Hindlimb muscle (tissue), 1 donor: ENCODE results near the gene PAQR5. TPM values are rescaled to one million over a fixed set of nuclear protein-coding genes. Genes with fewer than 3 reads are reported as not detected.
"Not testable (repeated sequence)": the region's sequence is repeated elsewhere in the genome, so short reads cannot be mapped to it uniquely, and the experiment has no call there.

Experiments
- DNase-seq: peaks from one replicate; pipeline ENCODE4 v3.0.0-alpha.2; 2013
- polyA plus RNA-seq: library from polyadenylated mRNA; unstranded; fragments of 120-200 nt; gene quantifications from one replicate; pipeline ENCODE4 v1.2.1, GENCODE V29; 2013; ENCODE audit not compliant: insufficient read length

The PAQR5 gene
- polyA plus RNA-seq, 1 donor: 0.72 TPM

- DNase-seq: no peak
Observed at GRCh38 chr15:69293741-69294615, 4.7 kb upstream of the PAQR5 start.

- DNase-seq: no peak
Observed at GRCh38 chr15:69296606-69297005, 2.1 kb upstream of the PAQR5 start.

DNA sequence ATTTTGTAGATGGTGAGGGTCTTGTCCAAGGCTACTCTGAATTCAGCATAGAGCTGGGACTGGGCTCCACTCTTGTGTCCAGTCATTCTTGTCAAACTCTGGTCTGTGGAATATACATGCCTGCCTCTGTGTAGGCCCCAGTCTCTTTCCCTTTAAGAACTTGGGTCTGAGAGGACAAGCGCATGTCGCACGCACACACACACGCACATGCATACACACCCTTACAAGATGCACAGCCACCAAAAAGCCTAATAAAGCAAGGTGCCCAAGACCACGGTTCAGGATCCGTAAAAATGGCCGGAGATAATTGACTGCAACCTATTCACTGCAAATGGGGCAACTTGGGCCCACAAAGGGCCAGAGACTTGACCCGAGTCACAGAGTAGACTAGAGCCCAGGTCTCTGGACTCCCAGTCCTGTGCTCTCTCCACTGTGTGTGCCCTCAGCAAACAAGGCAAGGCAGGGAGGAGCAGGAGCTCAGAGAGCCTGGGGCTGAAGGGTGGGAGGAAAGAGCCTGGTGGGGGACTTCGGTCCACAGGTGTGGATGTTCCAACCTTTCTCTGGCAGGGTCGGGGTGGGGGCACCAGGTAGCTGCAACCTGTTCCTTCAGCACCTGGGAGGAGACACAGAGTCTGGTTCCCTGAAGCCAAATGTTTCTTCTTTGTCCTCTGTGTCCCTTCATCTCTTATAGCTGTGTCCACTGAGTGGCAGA lies 914 bp upstream of the PAQR5 start:
- no peak for DNase-seq

DNA sequence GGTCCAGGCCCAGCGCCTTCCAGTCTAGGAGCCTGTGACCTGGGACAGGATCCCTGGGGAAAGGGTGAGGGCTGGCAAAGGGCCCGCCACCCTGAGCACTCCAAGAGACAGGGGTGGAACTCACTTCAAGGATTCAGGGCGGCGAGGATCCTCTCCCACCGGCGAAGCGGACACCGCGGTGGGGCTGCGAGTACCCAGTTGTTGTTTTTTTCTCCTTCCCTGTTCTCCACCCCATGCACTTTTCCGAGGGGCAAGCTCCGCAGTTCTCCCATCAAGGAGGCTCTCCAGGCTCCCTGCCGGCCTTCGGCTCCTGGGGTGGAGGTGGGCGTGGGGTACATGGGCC lies 387 bp upstream of the PAQR5 start:
- DNase-seq: no peak

DNA sequence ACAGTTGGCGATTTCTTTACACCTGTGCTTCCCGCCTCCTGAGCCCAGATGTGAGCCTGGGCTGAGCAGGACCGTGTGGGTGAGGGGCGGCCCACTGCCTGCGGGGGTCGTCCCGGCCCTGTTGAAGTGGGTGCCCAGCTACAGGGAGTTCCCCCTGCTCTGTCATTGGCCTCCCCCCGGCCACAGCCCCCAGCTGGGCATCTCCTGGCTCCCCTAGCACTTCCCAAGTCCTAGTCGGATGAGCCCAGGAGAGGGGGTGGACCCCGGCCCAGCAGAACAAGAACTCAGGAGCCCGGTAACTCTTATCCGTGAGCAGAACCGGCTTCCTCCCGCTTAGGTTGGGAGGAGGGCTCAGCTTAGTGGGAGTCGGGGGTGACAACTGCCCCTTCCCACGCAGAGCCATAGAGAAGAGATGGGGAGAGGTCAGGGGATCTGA lies 757 bp downstream of the PAQR5 start:
- no peak for DNase-seq

- no peak for DNase-seq
Observed at GRCh38 chr15:69299943-69300588, 1.4 kb downstream of the PAQR5 start.

- DNase-seq: not testable (repeated sequence)
Observed at GRCh38 chr15:69301101-69301500, 2.4 kb downstream of the PAQR5 start.

DNA sequence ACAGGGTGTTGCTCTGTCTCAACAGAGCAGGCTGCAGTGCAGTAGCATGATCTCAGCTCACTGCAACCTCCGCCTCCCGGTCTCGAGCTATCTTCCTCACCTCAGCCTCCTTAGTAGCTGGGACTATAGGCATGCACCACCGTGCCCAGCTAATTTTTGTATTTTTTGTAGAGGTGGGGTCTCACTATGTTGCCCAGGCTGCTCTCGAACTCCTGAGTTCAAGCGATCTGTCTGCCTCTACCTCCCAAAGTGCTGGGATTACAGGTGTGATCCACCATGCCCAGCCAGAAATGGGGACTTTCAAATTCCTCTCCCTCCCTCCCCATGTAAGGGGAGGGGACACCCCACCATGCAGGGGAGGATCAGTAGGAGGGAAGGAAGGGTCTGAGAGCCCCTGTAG lies 3.4 kb downstream of the PAQR5 start:
- DNase-seq: not testable (repeated sequence)

DNA sequence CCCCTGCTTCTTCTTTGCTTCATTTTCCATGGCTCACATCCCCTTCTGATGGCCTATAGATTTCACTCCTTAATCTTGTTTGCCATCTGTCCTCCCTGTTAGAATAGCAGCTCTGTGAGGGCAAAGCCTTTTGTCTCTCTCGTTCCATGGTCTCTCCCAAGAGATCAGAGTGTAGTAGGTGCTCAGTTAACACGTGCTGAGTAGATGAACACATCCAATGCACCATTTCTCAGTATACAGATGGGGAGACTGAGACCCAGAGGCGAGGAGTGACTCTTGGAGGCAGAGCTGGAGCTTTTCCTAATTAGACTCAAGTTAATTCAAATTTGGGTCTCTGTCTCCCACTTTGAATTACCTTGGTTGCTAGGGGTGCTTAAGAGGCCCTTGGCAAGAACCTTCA lies 4.2 kb downstream of the PAQR5 start:
- no peak for DNase-seq

GRCh38 chr15:69303337-69304181 lies 4.8 kb downstream of the PAQR5 start:
- no peak for DNase-seq

- DNase-seq: no peak
Observed at GRCh38 chr15:69304182-69304545, 5.5 kb downstream of the PAQR5 start.

DNA sequence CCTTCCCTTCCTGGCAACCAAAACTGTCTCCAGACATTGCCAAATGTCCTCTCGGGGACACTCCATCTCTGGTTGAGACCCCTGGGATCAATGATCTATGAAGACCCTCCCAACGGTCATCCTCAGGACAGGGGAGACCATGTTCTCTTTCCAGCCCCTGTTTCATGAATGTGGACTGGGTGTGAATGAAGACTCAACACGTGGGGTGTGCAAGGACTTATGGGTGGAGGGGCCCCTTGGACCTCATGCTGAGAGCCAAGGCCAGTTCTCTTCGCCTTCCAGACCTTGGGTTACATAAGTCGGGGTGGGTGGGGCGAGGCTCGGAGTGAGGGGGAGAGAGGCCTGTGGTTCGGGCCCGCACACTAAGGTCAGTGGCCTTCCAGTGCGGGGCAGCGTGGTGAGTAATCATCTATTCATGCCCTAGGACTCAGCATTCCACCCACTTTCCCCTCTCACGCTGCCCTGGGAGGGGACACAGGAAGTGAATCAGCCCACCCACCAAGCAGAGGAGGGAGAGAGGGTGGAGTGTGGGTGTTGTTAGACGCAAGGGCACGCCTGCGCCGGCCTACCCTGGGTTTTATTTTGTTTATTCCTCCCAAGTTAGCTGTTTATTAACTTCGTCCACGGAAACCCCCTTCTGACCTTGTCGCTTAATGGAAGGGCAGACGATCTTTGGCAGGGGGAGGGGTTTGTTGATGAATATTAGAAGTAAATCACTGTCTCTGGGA lies 6.7 kb downstream of the PAQR5 start:
- DNase-seq: no peak

DNA sequence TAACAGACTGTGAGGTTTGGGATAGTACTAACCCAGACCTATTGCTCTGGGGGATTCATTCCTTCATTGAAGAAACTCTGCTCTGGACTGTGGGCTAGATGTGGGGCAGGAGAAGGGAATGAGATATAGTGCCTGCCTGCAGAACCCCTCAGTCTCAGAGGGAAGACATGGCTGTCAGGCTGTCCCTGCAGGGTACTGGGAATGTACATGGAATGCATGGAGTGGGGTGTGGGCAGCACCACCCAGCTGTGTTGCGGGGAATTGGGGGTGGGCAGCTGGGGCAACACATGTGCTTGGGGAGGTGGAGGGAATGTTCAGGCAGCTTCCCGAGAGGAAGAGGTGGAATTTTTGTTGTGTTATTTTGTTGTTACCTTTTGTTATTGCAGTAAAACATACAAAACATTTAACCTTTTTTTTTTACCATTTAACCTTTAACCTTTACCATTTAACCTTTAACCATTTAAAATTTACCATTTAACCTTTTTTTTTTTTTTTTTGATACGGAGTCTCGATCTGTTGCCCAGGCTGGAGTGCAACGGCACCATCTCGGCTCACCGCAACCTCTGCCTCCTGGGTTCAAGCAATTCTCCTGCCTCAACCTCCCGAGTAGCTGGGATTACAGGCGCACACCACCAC lies 7.3 kb downstream of the PAQR5 start:
- DNase-seq: no peak

- no peak for DNase-seq
Observed at GRCh38 chr15:69307939-69308338, 9.2 kb downstream of the PAQR5 start.

DNA sequence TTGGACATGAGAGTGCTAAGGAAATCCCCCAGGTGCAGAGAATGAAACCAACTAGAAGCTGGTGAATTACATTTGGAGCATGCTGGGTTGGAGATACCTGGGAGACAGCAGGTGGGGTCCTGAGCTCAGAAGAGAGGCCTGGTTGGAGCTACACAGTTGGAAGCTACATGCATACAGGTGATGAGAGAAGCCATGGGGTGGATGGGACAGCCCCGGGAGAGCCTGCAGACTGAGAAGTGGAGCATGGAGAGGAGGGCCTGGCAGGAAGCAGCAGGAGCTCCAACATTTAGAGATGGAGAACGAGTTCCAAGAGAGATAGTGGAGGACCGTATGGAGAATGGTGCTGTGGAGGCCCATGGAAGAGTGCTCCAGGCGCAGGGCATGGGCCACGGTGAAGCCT lies 10.2 kb downstream of the PAQR5 start:
- no peak for DNase-seq

DNA sequence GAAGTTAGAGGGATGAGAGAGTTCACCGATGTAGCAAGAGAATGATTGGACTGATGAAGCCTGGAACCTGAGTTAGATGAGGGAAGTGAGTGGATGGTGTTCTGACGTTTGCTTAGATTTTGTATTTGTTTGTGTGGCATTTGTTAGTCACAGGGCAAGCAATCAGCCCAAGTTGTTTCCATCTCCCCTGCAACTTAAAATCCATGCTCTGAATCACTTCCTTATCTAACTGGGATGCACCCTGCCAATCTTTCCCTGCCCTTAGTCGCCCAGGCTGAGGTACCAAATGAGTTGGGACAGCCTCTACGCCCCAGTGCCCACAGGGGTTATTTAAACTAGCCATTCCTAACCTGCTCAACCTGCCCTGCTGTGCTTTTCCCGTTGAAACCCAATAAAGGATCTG lies 12.6 kb downstream of the PAQR5 start:
- no peak for DNase-seq

GRCh38 chr15:69313432-69314000 lies 14.8 kb downstream of the PAQR5 start:
- no peak for DNase-seq

- no peak for DNase-seq
Observed at GRCh38 chr15:69314131-69314530, 15.4 kb downstream of the PAQR5 start.

DNA sequence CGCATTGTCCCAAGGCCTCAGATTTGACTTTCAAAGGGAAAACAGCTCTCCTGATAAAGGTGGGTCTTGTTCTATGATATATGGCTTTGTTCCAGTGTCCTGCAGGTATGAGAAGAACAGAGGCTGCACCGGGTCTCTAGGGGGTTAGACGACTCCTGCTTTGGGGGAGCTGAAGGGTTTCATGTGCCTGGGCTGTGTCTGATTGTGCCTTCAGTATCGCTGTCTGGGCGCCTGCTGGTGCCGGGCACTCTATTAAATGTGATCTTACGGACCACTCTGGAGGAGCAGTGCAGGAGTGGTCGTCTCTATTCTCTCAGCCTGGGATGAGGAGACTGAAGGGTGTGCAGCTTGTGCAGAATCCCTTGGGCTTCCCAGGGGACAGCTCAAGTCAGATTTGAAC lies 16.0 kb downstream of the PAQR5 start:
- no peak for DNase-seq

GRCh38 chr15:69315402-69316110 lies 16.8 kb downstream of the PAQR5 start:
- DNase-seq: no peak
